ENCODE results near the gene MLN.

Gene MLN

GRCh38 chr6:33751771-33752645, 51.8 kb downstream of the MLN start:
- DNase-seq: no peak

GRCh38 chr6:33750244-33750991, 53.4 kb downstream of the MLN start:
- no peak for DNase-seq

- DNase-seq: no peak
These were observed 54.4 kb downstream of the MLN start for GRCh38 chr6:33749401-33749800.

GRCh38 chr6:33748841-33749240, 55.0 kb downstream of the MLN start:
- DNase-seq: no peak

GRCh38 chr6:33747823-33748222, 56.0 kb downstream of the MLN start:
- DNase-seq: no peak

GRCh38 chr6:33746651-33747100, 57.1 kb downstream of the MLN start, which contains the start of gene IP6K3:
TSS of gene IP6K3 (minus strand) at chr6:33746905. CDS start at chr6:33735476, 11,429 bp downstream.
- no peak for DNase-seq

GRCh38 chr6:33746036-33746600, 57.7 kb downstream of the MLN start:
- no peak for DNase-seq

GRCh38 chr6:33745548-33745947, 58.3 kb downstream of the MLN start:
- peak; percentile 30 for DNase-seq

GRCh38 chr6:33744895-33745546, 58.8 kb downstream of the MLN start:
- no peak for DNase-seq
